CD14-positive monocyte (primary cell): ENCODE measurements around the gene PNPO. TPM values are rescaled to one million over a fixed set of nuclear protein-coding genes. Genes with fewer than 3 reads are reported as not detected.

Source experiments
- DNase-seq, 3 donors: peaks; one replicate each; pipeline ENCODE4 v3.0.0-alpha.2; 2011 to 2022
- H2AFZ ChIP-seq: 2 replicates; pipeline ENCODE4 v1.6.0; 2012; ENCODE audit warnings: mild to moderate bottlenecking, low read depth, low read length, inconsistent platforms; ENCODE audit not compliant: insufficient read depth, poor library complexity, severe bottlenecking
- H3K27ac ChIP-seq, 2 donors: 1 replicate in 1 of 2; 2 replicates in 1 of 2; pipeline ENCODE4 v1.5.1; 2012 to 2013; ENCODE audit warnings: low read length in 2 of 2, control low read depth in 1 of 2, inconsistent platforms in 1 of 2, low read depth in 1 of 2, mild to moderate bottlenecking in 1 of 2
- H3K27me3 ChIP-seq, 2 donors: one replicate each; pipeline versions ENCODE4 v1.6.0 to v1.6.1; 2011 to 2013; ENCODE audit warnings: low read length in 2 of 2; ENCODE audit not compliant: control insufficient read depth in 2 of 2, insufficient read depth in 2 of 2
- H3K36me3 ChIP-seq, 2 donors: replicated peaks in 1 of 2; 1 replicate in 1 of 2; 2 replicates in 1 of 2; pipeline versions ENCODE4 v1.5.1 to v1.6.1; 2012 to 2013; ENCODE audit warnings: low read length in 2 of 2, control low read depth in 1 of 2, inconsistent platforms in 1 of 2, mild to moderate bottlenecking in 1 of 2; ENCODE audit not compliant: insufficient read depth in 2 of 2, control insufficient read depth in 1 of 2
- H3K4me1 ChIP-seq, 2 donors: 1 replicate in 1 of 2; 2 replicates in 1 of 2; pipeline versions ENCODE4 v1.5.1 to v1.6.1; 2012 to 2013; ENCODE audit warnings: low read length in 2 of 2, control low read depth in 1 of 2, inconsistent platforms in 1 of 2, mild to moderate bottlenecking in 1 of 2, moderate library complexity in 1 of 2; ENCODE audit not compliant: insufficient read depth in 2 of 2, control insufficient read depth in 1 of 2
- H3K4me2 ChIP-seq: replicated peaks from 2 replicates; pipeline ENCODE3; 2012; ENCODE audit warnings: low read length, moderate library complexity, mild to moderate bottlenecking; ENCODE audit not compliant: poor library complexity, severe bottlenecking; ENCODE audit errors: extremely low read depth
- H3K4me3 ChIP-seq, 3 experiments: fragments of 200-600 bp in 1 of 3; sonication (generic) in 1 of 3; replicated peaks in 1 of 3; 1 replicate in 2 of 3; 2 replicates in 1 of 3; pipeline ENCODE4 v1.5.1; 2011 to 2013; ENCODE audit warnings: low read length in 3 of 3, mild to moderate bottlenecking in 3 of 3, control low read depth in 2 of 3, low read depth in 2 of 3, inconsistent platforms in 1 of 3, moderate library complexity in 1 of 3
- H3K79me2 ChIP-seq: 2 replicates; pipeline ENCODE4 v1.6.0; 2012; ENCODE audit warnings: mild to moderate bottlenecking, control low read depth, inconsistent platforms, low read length, moderate library complexity; ENCODE audit not compliant: insufficient read depth
- H3K9ac ChIP-seq: 2 replicates; pipeline ENCODE4 v1.6.0; 2017; ENCODE audit warnings: low read length, mild to moderate bottlenecking; ENCODE audit not compliant: insufficient read depth, poor library complexity, severe bottlenecking
- H3K9me3 ChIP-seq, 2 donors: replicated peaks in 1 of 2; 1 replicate in 1 of 2; 2 replicates in 1 of 2; pipeline versions ENCODE4 v1.5.1 to v1.6.1; 2012 to 2013; ENCODE audit warnings: low read length in 2 of 2, control low read depth in 1 of 2; ENCODE audit not compliant: control insufficient read depth in 1 of 2, insufficient read depth in 1 of 2
- H4K20me1 ChIP-seq: 2 replicates; pipeline ENCODE4 v1.6.0; 2012; ENCODE audit warnings: mild to moderate bottlenecking, low read length, control low read depth, moderate library complexity; ENCODE audit not compliant: insufficient read depth
- H3K27ac Mint-ChIP-seq, 7 donors: one replicate each; pipeline ENCODE4 v1.8.0; 2020; ENCODE audit warnings: mild to moderate bottlenecking in 7 of 7, mixed read lengths in 7 of 7, moderate library complexity in 6 of 7, inconsistent platforms in 2 of 7
- H3K27me3 Mint-ChIP-seq, 3 donors: one replicate each; pipeline ENCODE4 v1.8.0; 2021 to 2022; ENCODE audit warnings: low read depth in 3 of 3, mild to moderate bottlenecking in 3 of 3, mixed read lengths in 3 of 3, moderate library complexity in 3 of 3, inconsistent platforms in 1 of 3
- H3K36me3 Mint-ChIP-seq, 2 donors: one replicate each; pipeline ENCODE4 v1.8.0; 2020; ENCODE audit warnings: mixed read lengths in 2 of 2, inconsistent platforms in 1 of 2, mild to moderate bottlenecking in 1 of 2
- H3K4me1 Mint-ChIP-seq: one replicate; pipeline ENCODE4 v1.8.0; 2020; ENCODE audit warnings: mild to moderate bottlenecking, mixed read lengths
- H3K4me3 Mint-ChIP-seq, 2 donors: one replicate each; pipeline ENCODE4 v1.8.0; 2020; ENCODE audit warnings: mild to moderate bottlenecking in 2 of 2, mixed read lengths in 2 of 2, moderate library complexity in 1 of 2
- H3K9me3 Mint-ChIP-seq, 7 donors: one replicate each; pipeline ENCODE4 v1.8.0; 2020 to 2022; ENCODE audit warnings: mixed read lengths in 7 of 7, mild to moderate bottlenecking in 6 of 7, moderate library complexity in 6 of 7, inconsistent platforms in 2 of 7
- CTCF ChIP-seq: fragments of 200-600 bp; IDR thresholded peaks from one replicate; pipeline ENCODE4 v1.8.0; 2022; ENCODE audit warnings: antibody characterized with exemption, mild to moderate bottlenecking
- WGBS: methylation state at CpG from one replicate; pipeline ENCODE4 v1.1.5; 2013; ENCODE audit warnings: missing lambda C conversion rate; ENCODE audit not compliant: insufficient coverage; 5-methylcytosine and 5-hydroxymethylcytosine counted together
- intact Hi-C, 2 donors: fragments of 100-400 bp; cut with micrococcal nuclease; formaldehyde crosslinking; loops; one replicate each; pipeline versions ENCODE4 v1.15.0 to v1.15.1; 2023
- polyA plus RNA-seq, 3 donors: library from polyadenylated mRNA; depleted of rRNA in 1 of 3; unstranded in 2 of 3; stranded (reverse) in 1 of 3; fragments of 300-500 nt in 2 of 3; fragments of >200 nt in 1 of 3; fragmentation: Illumina TruSeq in 2 of 3; gene quantifications; 1 replicate in 2 of 3; 2 replicates in 1 of 3; pipeline ENCODE4 v1.2.3, GENCODE V29; 2012 to 2021

PNPO gene
- polyA plus RNA-seq, 3 donors, result 13.2 to 34.2 (median 29.7) TPM

GRCh38 chr17:47902039-47902744, 39.2 kb upstream of the PNPO start:
- Histone ChIP-seq H3K36me3 (peaks cover 9 to 68% of the 10 kb centered on the region in 2 donors), H3K9me3 (no peaks in the 10 kb centered on the region), H3K79me2 (peaks cover 84% of the 10 kb centered on the region), H2AFZ (no peak overlapping the region), H4K20me1 (peaks cover 43% of the 10 kb centered on the region), H3K27ac (no peak overlapping the region), H3K27me3 (no peaks in the 10 kb centered on the region), H3K9ac (no peak overlapping the region), H3K4me3 (no peak overlapping the region), H3K4me1 (peaks cover 16 to 26% of the 10 kb centered on the region in 2 donors), H3K4me2 (no peak overlapping the region)
- intact Hi-C loops, result no loop called here
- WGBS, result 100% methylated on average over 3 of the region's 4 CpGs
- peaks cover 37% of the 10 kb centered on the region for H3K4me1 Mint-ChIP-seq
- DNase-seq, result no peak
- H3K36me3 Mint-ChIP-seq, result peaks cover 54 to 72% of the 10 kb centered on the region in 2 donors
- H3K27me3 Mint-ChIP-seq, result peaks cover 0 to 7% (median 1%) of the 10 kb centered on the region in 3 donors
- no peak for TF ChIP-seq CTCF
- H3K4me3 Mint-ChIP-seq, result no peak overlapping the region
- H3K9me3 Mint-ChIP-seq, result peaks cover 0 to 2% (median 0%) of the 10 kb centered on the region in 7 donors
- peak overlapping the region in 1 of 7 donors; percentile 1 for H3K27ac Mint-ChIP-seq

GRCh38 chr17:47905221-47905733, 36.1 kb upstream of the PNPO start:
- Histone ChIP-seq H3K4me1 (peaks cover 11 to 17% of the 10 kb centered on the region in 2 donors), H3K27me3 (no peaks in the 10 kb centered on the region), H4K20me1 (peaks cover 68% of the 10 kb centered on the region), H3K36me3 (peaks cover 5 to 67% of the 10 kb centered on the region in 2 donors), H3K4me2 (no peak overlapping the region), H3K79me2 (peaks cover 76% of the 10 kb centered on the region), H3K9me3 (no peaks in the 10 kb centered on the region), H3K4me3 (no peak overlapping the region), H3K27ac (no peak overlapping the region), H2AFZ (no peak overlapping the region), H3K9ac (no peak overlapping the region)
- intact Hi-C loops, result no loop called here
- TF ChIP-seq CTCF, result no peak
- peaks cover 50 to 74% of the 10 kb centered on the region in 2 donors for H3K36me3 Mint-ChIP-seq
- peaks cover 36% of the 10 kb centered on the region for H3K4me1 Mint-ChIP-seq
- no peak overlapping the region for H3K27ac Mint-ChIP-seq
- peaks cover 0 to 7% (median 1%) of the 10 kb centered on the region in 3 donors for H3K27me3 Mint-ChIP-seq
- no peak for DNase-seq
- peaks cover 0 to 2% (median 0%) of the 10 kb centered on the region in 7 donors for H3K9me3 Mint-ChIP-seq
- WGBS, result 96% methylated on average over 6 of the region's 8 CpGs
- no peak overlapping the region for H3K4me3 Mint-ChIP-seq
